ENCODE measurements around the gene C1orf35.
A peak's percentile ranks its signal among the peaks of the same experiment; 100 is the strongest.

The C1orf35 gene

GRCh38 chr1:228100822-228101613 is 2.1 kb downstream of the C1orf35 start:
- DNase-seq (ENCODE audit: low read depth): no peak
- no peak for TF ChIP-seq CTCF (IDR thresholded peaks at IDR 0.05; ENCODE audit: low read depth, low read length, missing control alignments)
- peak overlapping the region; percentile 94 for H3K4me3 ChIP-seq (ENCODE audit: low read depth, low read length)

GRCh38 chr1:228099331-228099732 is 3.8 kb downstream of the C1orf35 start:
- no peak for DNase-seq (ENCODE audit: low read depth)
- TF ChIP-seq CTCF (IDR thresholded peaks at IDR 0.05; ENCODE audit: low read depth, low read length, missing control alignments): no peak
- no peak overlapping the region for H3K4me3 ChIP-seq (ENCODE audit: low read depth, low read length)

- TF ChIP-seq CTCF (IDR thresholded peaks at IDR 0.05; ENCODE audit: low read depth, low read length, missing control alignments): no peak
- no peak overlapping the region for H3K4me3 ChIP-seq (ENCODE audit: low read depth, low read length)
- no peak for DNase-seq (ENCODE audit: low read depth)
These were observed 4.7 kb downstream of the C1orf35 start for GRCh38 chr1:228098323-228098931.

GRCh38 chr1:228097333-228098081 is 5.6 kb downstream of the C1orf35 start:
- no peak overlapping the region for H3K4me3 ChIP-seq (ENCODE audit: low read depth, low read length)
- no peak for TF ChIP-seq CTCF (IDR thresholded peaks at IDR 0.05; ENCODE audit: low read depth, low read length, missing control alignments)
- DNase-seq (ENCODE audit: low read depth): no peak

- no peak for TF ChIP-seq CTCF (IDR thresholded peaks at IDR 0.05; ENCODE audit: low read depth, low read length, missing control alignments)
- no peak for DNase-seq (ENCODE audit: low read depth)
These were observed 6.5 kb downstream of the C1orf35 start for GRCh38 chr1:228096416-228097332.

GRCh38 chr1:228095938-228096337 is 7.2 kb downstream of the C1orf35 start:
- no peak for DNase-seq (ENCODE audit: low read depth)
- no peak overlapping the region for H3K4me3 ChIP-seq (ENCODE audit: low read depth, low read length)
- no peak for TF ChIP-seq CTCF (IDR thresholded peaks at IDR 0.05; ENCODE audit: low read depth, low read length, missing control alignments)

More at GRCh38 chr1:228096416-228097332, 6.5 kb downstream of the C1orf35 start:
- H3K4me3 ChIP-seq (ENCODE audit: low read depth, low read length): no peak overlapping the region
